Measurements from ENCODE around the gene NKX1-2. TPM values are rescaled to one million over a fixed set of nuclear protein-coding genes. Genes with fewer than 3 reads are reported as not detected.

NKX1-2 gene
- total and polyA plus RNA-seq, 2 of the 4 experiments (the other 2 are of a cell fraction) = not detected

- dilution Hi-C loops (cut with HindIII; ENCODE audit: low sequenced_read_pairs, unreplicated experiment) = no loop called here
- H3K4me2 ChIP-seq (ENCODE audit: low read depth, low read length) = no peak overlapping the region
Measured at GRCh38 chr10:124423813-124424212, 26.0 kb downstream of the NKX1-2 start.

More at GRCh38 chr10:124423813-124424212, 26.0 kb downstream of the NKX1-2 start:
- H2AK9ac ChIP-seq (replicated peaks; ENCODE audit: low read depth, low read length, poor library complexity) = no peak overlapping the region
- no peak overlapping the region for H2BK20ac ChIP-seq (ENCODE audit: low read depth, low read length)
- H4K5ac ChIP-seq (ENCODE audit: low read depth, low read length) = no peak overlapping the region
- no peaks in the 10 kb centered on the region for H3K79me1 ChIP-seq (ENCODE audit: low read depth in 1 of 2, low read length in 2 of 2)
- H2BK5ac ChIP-seq (ENCODE audit: low read depth, low read length, poor library complexity, severe bottlenecking) = no peak overlapping the region
- H3K27me3 ChIP-seq (ENCODE audit: control insufficient read depth, insufficient read depth, low read length) = peaks cover 21% of the 10 kb centered on the region
- no CpG with 5 or more reads among the region's 5 CpGs for WGBS, 2 experiments (ENCODE audit: extremely low coverage in 2 of 2, insufficient read length in 1 of 2)
- H2BK120ac ChIP-seq (ENCODE audit: low read depth, low read length) = no peak overlapping the region
- no peak overlapping the region for H2BK15ac ChIP-seq (ENCODE audit: low read depth, low read length)
- H3K4me1 ChIP-seq (ENCODE audit: control insufficient read depth, insufficient read depth, low read length) = no peaks in the 10 kb centered on the region
- DNase-seq (no peak), ATAC-seq (ENCODE audit: low read depth) (no peak)
- H3K56ac ChIP-seq (ENCODE audit: extremely low read depth, insufficient read depth, low read length) = no peak overlapping the region
- no peaks in the 10 kb centered on the region; the same call in 1 of the 2 replicates for H3K9me1 ChIP-seq (ENCODE audit: insufficient read depth, low read length)
- no peak overlapping the region for H3K4ac ChIP-seq (ENCODE audit: low read depth, low read length)
- POLR2A ChIA-PET (ENCODE audit: unreplicated experiment) = no interaction called here
- H3K9me3 ChIP-seq (ENCODE audit: control insufficient read depth, insufficient read depth, low read length) = no peaks in the 10 kb centered on the region
- H3K36me3 ChIP-seq (ENCODE audit: control insufficient read depth, insufficient read depth, low read length) = no peaks in the 10 kb centered on the region
- no peak overlapping the region for H4K8ac ChIP-seq (ENCODE audit: low read depth in 2 of 2, low read length in 2 of 2)
- H3K14ac ChIP-seq (replicated peaks; ENCODE audit: low read depth, low read length) = no peak overlapping the region
- H3K9ac ChIP-seq (ENCODE audit: low read depth, low read length) = no peak overlapping the region
- in situ Hi-C loops (cut with MboI; ENCODE audit: low sequenced_read_pairs) (no loop called here), intact Hi-C loops (cut with micrococcal nuclease) (no loop called here)
- H4K91ac ChIP-seq (ENCODE audit: insufficient read depth, low read depth, low read length) = no peak overlapping the region
- H2AFZ ChIP-seq (replicated peaks; ENCODE audit: low read length, poor library complexity) = no peak overlapping the region
- BruUV-seq (replicated peaks) = no TSS peak
- no peak overlapping the region for H3K27ac ChIP-seq (ENCODE audit: insufficient read depth, low read length)
- no peak overlapping the region for H3K18ac ChIP-seq (ENCODE audit: low read depth, low read length)
- H4K20me1 ChIP-seq (ENCODE audit: insufficient read depth, low read length) = no peaks in the 10 kb centered on the region
- no peak for TF ChIP-seq POLR2A (IDR thresholded peaks at IDR 0.05; ENCODE audit: low read depth, low read length)
- TF ChIP-seq CTCF (conservative IDR thresholded peaks at IDR 0.05; ENCODE audit: low read depth, low read length) = no peak
- no peak for TF ChIP-seq CHD1 (IDR thresholded peaks at IDR 0.05; ENCODE audit: low read depth, low read length)
- no peak for TF ChIP-seq RCOR1 (IDR thresholded peaks at IDR 0.05; ENCODE audit: insufficient replicate concordance, low read length)
- no peak for TF ChIP-seq SMC3 (IDR thresholded peaks at IDR 0.05; ENCODE audit: low read depth, low read length)
- no peak for TF ChIP-seq ELK1 (IDR thresholded peaks at IDR 0.05; ENCODE audit: borderline replicate concordance, low read depth, low read length)
- TF ChIP-seq USF2 (IDR thresholded peaks at IDR 0.05; ENCODE audit: low read depth, low read length) = no peak
- TF ChIP-seq CEBPB (IDR thresholded peaks at IDR 0.05; ENCODE audit: low read depth, low read length) = no peak
- no peak for TF ChIP-seq BHLHE40 (IDR thresholded peaks at IDR 0.05; ENCODE audit: low read depth, low read length)
- TF ChIP-seq MAFK (IDR thresholded peaks at IDR 0.05; ENCODE audit: low read depth, low read length) = no peak
- no peak for TF ChIP-seq NFE2L2 (IDR thresholded peaks at IDR 0.05; ENCODE audit: low read depth, low read length)
- no peak for TF ChIP-seq MXI1 (IDR thresholded peaks at IDR 0.05; ENCODE audit: borderline replicate concordance, low read depth, low read length)
- TF ChIP-seq RAD21 (IDR thresholded peaks at IDR 0.05; ENCODE audit: low read length) = no peak
- TF ChIP-seq RFX5 (IDR thresholded peaks at IDR 0.05; ENCODE audit: low read depth, low read length) = no peak
- TF ChIP-seq MAZ (IDR thresholded peaks at IDR 0.05; ENCODE audit: borderline replicate concordance, low read depth, low read length) = no peak
- H3K23ac ChIP-seq (ENCODE audit: low read depth, low read length) = no peak overlapping the region
- H3K4me3 ChIP-seq (ENCODE audit: insufficient read depth, low read depth, low read length) = no peak overlapping the region
- H2AK5ac ChIP-seq (ENCODE audit: low read depth, low read length) = no peak overlapping the region
- CTCF ChIA-PET = no interaction called here
